Stimulated activated CD4-positive, alpha-beta T cell treated with anti-CD3 and anti-CD28 coated beads, Interleukin-4, amount 100 ng/mL, for 4 hours (primary cell): Measurements from ENCODE around the gene POLR1A.

Source experiments
- DNase-seq, 2 experiments: peaks; one replicate each; pipeline ENCODE4 v3.0.0-alpha.2; 2020

Gene POLR1A

DNA sequence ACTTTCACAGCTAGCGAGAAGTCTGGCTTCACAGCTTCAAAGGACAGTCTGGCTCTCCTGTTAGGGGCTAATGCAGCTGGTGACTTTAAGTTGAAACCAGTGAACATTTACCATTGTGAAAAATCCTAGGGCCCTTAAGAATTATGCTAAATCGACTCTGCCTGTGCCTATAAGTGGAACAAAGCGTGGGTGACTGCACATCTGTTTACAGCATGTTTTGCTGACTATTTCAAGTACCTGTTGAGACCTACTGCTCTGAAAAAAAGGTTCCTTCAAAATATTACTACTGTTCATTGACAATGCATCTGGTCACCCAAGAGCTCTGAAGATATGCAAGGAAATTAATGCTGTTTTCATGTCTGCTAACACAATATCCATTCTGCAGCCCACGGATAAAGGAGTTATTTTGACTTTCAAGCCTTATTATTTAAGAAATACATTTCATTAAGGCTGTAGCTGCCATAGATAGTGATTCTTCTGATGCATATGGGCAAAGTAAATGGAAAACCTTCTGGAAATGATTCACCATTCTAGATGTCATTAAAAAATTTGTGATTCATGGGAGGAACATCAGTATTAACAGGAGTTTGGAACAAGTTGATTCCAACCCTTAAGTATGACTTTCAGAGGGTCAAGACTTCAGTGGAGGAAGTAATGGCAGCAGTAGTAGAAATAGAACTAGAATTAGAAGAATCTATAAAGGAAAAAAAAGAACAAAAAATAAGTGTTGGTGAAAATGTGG lies 48.9 kb downstream of the POLR1A start:
- DNase-seq, result no peak

DNA sequence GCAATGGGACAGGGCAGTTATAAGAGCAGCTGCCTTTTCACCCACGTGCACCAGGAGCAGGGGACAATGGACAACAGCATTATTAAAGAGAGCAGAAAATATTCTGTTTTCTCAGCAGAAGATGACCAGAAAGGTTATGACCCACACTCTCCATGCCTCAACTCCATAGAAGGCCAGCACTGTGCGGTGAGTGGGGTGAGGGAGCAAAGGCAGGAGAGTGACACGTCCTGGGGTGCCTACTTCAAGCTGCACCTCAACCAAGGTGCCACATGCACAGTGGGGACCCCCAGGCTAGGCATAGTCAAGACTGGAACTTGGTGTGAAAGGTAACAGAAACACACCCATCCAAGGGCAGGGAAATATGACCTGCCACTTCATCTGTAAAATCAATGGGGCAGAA lies 50.4 kb downstream of the POLR1A start:
- no peak for DNase-seq

DNA sequence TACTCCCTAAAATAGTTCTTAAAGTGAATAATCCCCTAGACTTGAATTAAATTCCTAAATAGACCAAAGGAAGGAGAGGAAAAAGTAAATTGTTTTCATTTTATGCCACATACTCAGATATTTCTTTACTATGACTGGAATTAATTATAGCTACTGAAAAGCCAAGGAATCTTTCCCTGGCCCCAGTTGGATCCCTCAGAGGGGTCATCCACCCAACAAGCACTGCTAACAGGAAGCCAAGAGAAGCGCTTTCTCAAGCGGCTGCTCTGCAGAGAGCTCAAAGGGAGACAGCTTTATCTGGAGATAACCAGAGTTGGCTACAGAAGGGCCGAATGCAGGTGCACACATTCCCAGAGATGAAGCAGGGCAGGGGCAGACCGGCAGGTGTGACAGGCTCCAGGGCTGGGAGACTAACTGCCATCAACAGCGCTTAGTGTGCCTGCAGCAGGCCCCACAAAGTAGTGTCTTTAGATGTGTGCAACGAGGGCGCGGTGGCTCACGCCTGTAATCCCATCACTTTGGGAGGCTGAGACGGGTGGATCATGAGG lies 51.1 kb downstream of the POLR1A start:
- no peak for DNase-seq

DNA sequence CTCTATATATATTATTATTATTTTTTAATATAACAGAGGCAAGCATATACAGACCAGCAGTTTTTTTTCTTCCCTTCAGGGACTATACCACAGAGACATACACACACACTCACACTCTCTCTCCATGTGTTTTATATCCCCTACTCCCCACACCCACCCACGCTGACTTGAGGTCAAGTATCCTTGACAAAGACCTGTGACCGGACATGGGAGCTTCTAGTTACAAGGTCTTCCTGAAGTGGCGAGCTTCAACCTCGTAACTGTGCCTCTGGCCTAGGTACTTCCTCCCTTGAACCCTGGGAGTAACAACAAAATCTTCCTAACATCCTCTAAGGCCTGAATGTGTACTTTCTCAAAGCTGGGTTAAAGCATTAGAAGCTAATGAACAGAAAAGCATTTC lies 52.5 kb downstream of the POLR1A start:
- DNase-seq, result no peak

DNA sequence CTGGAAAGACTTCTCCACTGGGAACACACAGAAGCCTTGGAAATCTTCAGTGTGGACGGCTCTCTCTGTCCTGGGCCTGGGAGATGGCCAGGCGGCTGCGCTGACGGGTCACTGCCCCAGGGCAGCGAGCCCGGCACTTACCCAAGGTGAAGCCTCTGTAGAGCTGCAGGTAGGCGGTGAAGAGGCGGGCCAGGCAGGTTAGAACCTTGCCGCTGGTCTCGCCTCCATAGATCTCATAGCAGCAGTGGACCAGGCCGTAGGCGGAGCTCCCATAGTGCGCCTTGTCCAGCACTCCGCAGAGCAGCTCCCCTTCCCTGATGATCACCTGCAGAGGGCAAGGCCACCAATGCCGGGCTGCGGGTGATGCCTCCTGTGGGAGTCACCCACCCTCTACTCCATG lies 53.0 kb downstream of the POLR1A start:
- DNase-seq, result no peak

DNA sequence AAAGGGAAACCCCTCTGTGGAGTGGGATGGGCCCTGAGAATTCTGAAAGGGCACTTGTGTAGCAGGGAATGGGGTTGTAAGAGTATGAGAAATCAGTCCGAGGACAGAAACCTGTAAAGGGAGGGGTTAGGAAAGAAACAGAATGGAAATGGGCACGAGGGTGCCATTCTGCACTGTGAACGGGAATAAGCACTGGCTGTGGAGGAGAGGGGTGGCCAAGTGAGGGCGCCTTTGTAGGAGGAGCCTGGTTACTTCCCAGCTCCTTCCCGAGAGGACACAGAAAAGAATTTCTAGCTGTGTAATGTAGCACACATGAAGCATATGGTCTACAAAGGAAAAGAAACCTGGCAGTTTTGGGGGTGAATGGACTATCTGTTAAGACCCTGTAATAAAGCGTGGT lies 53.4 kb downstream of the POLR1A start:
- no peak for DNase-seq

DNA sequence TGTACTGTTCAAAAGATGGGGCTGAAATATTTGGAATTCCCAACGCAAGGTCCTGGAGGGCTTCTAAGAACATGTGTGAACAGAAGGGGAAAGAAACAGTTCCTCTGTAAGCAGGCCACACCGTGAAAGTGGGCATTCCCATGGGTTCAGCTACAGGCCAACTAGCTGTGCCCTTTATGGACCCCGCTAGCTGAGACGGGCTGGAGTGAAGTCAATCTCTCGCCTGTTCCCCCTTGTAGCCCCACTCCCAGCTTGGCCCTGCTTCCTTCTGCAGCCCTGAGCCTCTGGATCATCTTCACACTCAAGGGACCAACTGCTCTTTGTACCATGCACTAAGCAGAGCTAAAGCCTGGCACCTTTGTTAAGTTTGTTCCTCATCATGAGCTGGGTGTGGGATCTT lies 55.4 kb downstream of the POLR1A start:
- DNase-seq, result no peak

DNA sequence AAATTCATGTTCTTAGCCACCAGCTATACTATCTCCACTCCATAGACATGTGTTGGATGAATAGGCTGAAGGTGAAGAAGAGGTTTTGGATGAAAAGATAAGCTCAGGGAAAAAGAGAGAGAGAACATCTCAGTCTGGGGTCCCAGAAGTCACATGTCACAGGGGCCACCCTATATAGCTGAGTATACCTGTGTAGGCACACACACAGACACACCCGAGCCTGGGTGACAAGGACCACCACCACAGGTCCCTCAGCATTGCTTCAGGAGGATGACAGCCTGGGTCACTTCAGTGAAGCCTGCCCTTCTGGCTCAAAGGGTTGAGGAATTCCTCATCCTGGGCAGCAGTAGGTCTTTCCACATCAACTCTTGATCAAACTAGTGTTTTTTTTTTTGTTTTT lies 56.2 kb downstream of the POLR1A start:
- no peak for DNase-seq

DNA sequence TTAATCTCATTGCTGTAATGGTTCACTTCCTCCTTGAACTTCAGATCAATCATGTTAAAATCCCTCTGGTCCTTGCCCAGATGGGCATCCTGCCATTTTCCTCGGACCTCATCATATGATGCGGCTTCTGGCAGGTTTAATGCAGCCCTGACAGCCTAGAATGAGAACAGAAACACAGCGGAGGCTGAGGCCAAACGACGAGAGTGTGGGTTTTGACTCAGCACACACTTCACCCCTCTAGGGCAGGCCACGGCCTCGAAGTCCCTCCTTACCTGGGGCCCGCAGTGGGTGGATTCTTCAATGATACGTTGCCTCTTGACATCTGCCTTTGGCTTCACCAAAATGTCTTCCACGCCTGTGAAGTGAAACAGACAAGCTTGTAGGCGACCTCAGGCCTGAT lies 56.8 kb downstream of the POLR1A start:
- no peak for DNase-seq

DNA sequence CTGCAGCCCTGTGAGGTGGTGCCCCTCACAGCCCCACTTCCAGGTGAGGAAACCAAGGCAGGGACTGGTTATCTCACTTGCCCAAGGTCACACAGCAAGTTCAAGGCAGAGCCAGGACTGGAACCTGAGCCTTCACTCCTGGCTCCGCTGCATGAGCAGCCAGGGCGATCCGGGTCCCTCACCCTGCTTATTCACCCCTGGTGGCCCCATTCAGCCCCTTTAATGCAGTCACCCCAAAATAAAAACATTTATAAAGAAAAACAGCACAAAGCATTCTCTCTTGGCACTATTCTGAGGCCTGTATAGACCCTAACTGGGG lies 57.3 kb downstream of the POLR1A start:
- no peak for DNase-seq

DNA sequence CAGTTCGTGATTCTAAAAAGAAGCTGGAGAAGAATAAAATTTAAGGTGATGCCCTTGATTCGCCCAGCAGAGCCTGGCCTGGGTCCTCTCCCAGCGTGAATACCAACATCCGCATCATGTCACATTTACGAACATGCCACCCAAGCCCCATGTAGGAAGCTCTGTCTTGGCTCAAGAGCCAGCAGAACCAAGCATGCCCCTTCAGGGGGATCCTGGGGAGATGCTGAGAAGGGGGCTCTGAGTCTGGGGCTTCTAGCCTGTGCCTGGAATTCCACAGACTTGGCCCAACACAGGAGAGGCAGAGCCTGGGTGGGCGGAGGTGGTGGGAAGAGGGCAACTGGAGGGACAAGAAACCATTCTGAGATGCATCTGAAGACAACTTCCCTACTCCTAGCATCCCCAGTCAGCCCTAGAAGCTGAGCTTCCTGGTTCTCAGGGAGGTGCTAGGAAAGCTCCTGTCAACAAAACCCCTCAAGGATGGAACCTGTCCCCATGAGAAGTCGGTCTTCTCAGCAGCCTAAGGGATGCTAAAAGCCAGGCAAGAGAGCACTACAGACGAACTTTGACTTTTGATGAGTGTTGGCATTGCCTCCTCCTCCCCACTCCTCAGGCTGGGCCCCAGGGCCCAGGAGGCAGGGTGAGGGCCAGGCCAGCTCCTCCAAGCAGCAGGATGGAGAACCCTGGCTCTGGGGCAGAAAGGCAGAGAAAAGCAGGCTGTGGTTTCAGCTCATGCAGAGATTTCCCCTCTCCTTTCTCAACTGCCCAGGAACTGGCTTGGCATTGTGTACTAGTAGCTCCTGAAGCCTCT lies 57.9 kb downstream of the POLR1A start:
- no peak for DNase-seq

DNA sequence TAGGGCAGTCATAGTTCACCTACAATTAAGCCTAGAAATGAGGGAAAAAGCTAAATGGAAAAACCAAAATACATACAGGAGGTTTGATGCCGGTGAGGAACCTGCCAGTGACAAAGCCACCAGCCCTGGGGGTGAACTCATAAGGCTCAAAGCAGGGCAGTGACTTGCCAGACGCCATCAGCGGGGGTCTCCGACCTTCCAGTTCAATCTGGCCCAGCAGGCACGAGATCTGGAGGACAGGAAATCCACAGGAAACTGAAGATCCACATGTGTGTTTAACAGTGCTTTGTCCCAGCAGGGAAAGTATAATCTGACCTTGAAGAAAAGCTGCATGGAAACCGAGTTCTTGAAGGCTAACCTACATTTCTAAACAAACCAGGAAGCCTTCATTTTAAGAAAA lies 60.1 kb downstream of the POLR1A start:
- DNase-seq, result no peak

DNA sequence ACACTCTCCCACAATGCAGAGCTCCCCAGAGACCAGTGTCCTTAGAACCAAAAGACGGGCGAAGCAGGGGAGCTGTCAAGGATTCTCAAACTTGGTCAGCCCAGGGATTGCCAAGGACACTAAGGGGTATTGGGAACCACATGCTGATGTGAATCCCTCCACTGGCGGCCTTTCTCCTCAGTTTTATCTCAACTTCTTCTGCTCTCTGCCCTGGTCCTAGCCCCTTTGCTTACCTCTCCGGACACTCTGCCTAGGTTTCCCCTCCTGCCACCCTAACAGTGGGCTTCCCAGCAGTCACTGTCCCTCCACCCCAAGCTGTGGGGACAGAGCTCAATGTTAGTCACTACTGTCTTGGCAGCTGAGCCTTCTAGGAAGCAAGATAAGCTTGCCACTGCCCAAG lies 61.1 kb downstream of the POLR1A start:
- DNase-seq, result no peak

DNA sequence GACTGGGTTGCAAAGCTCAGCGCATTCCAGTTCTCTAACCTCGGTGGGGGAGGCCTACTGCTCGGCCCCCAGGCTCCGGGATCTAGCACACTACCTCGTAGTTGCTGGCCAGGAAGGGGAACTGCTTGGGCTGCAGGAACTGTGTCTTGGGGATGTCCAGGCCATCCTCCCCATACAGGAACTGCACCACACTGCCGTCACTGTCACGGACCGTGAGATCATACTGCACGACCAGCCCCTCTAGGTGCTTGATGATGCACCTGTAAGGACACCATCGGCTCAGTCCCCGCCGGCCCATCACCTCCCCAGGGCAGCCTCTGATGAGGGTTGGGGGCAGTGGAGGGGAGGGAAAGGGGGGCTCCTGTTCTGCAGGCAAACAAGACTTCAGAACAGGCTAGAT lies 61.6 kb downstream of the POLR1A start:
- no peak for DNase-seq

DNA sequence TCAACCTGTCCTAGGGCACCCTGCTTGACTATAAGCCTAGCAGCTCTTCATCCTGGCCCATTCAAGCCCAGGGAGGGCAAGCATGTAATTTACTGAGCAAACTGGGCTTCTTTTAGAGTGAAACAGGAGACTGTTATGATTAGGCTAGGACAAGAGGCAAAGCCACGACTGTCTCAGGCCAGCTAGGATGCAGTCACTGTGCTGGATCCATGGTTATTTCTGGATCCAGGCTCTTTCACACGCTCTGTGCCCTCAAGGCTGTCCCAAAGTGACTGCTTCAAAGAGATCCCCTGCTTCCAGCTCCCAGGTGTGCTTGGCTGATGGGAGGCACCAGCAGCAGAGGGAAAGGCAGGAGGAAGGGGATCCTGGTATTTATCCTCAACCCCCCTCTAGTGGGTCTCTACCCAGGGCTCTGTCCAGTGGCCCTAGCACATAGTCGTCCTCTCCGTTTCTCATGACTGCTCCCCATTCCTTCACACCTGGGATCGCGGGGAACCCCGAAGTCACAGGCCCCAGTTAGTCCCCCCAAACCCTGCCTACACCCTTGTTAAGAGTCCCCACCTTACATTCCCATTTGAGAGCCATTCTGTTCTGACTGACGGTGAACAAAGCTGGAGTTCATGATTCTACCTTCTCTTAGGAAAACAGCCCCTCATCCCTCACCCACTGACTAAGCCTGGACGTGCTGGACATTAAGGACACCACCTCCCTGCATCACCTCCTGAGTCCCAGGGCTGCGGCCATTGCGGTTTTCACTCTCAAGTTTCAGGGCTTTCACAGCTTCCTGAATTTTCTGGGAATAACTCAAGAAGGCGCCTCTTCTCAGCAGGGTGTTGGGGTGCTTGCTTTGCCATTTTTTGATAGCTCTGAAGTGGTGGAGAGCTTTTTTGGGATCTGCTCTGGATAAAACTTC lies 63.2 kb downstream of the POLR1A start:
- DNase-seq, result no peak

DNA sequence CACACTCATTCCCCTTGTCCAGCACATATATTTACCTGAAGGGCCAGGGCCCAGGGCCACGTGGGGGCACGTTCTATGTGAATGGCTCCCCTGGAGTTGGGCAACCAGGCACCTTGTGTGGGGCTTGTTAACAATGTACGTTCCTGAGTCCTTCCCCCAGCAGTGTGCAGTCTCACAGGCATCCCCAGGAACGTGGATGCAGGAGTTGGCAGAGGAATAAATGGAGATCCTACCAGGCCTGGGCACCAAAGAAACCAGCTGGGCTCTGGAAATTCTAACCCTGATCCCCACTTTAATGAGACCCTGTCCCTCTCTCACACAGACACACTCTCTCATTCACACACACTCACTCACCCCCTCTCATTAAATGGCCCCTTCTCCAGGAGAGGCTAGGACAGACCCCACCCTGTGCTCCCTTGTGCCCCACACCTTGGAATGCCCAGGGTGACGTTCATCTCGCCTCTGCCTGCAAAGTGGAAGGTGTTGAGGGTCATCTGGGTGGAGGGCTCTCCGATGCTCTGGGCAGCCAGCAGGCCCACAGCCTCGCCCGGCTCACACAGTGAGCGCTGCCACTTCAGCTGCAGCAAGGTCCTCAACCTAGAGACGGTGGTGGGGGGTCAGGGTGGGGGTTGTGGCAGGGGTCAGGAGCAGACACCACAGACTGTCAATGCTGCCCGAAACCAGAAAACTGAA lies 65.6 kb downstream of the POLR1A start:
- DNase-seq, result no peak

DNA sequence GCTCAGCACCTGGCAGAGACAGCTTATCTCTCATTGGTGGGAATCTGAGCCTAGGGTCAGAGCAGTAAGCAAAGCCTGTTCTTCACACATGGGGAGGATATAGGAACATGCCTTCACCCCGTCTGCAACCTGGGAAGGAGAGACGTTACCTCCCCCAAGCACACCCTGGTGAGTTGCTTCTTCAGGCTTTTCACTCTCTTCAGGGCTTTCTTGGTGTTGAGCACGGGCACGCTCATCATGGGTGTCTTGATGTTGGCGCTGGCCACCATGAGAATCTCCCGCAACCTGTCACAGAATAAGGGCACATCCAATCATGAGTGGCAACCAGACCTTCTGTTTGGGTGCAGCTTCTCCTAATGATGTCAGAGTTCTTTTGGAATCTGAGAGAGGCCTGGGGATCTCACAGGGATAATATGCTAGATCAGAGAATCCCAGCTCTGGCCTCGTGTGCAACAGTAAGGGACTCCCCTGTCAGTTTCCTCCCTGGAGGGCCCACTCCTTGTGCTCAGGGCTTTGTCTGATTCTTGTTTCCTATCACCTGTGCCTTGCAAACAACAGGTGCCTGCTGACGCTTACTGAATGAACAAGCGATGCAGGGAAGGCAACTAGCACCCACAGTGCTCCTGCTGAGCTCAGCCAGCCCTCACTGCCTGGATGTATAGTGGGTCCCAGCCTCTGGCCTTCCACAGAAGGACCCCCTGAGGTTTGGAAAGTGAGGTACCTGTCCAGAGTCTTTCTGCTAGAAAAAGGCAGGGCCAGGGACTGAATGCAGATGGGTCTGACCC lies 66.3 kb downstream of the POLR1A start:
- DNase-seq, result no peak

DNA sequence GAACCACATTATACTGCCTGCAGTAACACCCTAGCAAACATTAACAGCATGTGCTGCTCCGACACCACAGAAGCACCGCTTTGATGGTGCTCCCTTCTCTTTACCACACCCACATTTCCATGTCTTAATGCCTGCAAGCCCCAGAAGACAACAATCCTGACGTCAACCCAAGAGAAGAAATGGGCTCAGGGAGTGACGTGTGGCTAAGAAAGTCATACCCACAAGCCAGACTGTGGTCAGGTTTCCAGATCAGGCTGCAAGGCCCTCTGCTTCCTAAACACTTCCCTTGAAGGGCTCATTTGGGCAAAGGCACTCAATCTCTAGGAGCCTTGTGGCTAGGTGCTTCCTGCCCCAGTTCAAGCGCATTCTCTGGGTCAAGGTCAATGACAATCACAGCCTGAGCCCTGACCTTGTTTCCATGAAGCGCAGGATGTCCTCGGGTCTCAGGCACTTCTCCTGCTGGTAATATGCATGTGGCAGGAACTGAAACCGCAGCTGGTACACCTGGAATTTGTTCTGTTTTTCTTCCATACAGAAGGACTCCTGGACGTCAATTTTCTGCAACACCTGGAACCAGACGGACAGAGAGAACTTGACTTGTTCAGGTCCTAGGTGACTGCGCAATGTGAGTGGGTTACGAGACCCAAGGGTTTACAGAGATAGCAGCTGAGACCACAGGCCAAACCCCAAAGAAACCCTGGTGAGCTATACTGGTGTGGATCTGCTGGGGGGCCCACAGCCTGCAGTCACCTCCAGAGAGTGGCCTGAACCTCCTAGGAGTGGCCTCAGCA lies 67.2 kb downstream of the POLR1A start:
- peak in 1 of 2 experiments; percentile 64 for DNase-seq

DNA sequence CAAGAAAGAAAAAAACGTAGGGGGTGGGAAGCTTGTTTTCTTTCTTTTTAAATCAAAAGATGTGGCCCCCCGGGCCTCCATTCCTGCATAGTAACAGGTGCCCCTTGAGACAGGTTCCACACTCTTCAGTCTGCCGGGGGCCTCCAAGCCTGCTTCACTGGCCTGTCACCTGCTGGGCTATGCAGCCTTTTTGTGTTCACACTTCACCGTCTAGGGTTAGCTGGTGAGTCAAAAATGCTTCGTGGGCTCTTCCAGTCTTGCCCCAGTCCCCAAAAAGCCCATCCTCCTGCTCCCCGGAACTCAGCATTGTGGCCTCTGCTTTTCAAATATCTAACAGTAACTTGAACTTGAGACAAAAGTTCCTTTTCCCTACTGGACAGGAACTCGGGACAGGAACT lies 67.9 kb downstream of the POLR1A start:
- no peak for DNase-seq

DNA sequence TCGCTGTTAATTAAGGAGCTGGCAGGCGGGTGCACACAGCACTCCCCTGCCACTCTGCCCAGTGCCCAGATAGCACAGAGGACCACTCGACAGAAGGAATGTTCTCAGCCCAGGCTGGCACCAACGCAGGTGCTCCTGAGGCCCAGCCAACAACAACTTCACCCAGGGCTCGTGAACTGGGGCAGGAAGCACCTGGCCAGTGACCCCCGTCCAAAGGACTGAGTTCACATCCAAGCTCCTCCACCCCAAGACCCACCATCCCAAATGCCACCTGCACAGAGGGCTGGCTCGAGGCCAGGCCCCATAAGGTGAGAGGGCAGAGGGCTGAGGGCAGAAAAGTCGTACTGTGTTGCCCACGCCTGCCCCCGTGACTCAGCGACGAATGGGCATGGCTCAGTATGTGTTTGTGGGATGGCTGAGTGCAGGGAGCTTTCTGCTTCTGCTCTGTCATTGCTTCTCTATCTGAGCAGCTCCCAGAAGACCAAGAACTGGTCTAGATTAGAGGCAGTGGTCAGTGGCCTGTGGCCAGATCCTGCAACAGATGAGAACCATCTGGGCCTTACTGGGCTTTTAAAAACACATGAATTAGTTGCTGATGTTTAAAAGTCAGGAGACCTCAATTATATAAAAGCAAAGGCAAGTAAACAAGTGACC lies 68.4 kb downstream of the POLR1A start:
- peak; percentile 35 to 56 for DNase-seq
